IPS-NIHi7 (cell line): ENCODE data around the gene CYFIP1.
"Not testable (repeated sequence)": the region's sequence is repeated elsewhere in the genome, so short reads cannot be mapped to it uniquely, and the experiment has no call there.

ENCODE experiments used
- DNase-seq: peaks from one replicate; pipeline ENCODE4 v3.0.0; 2012; ENCODE audit warnings: mixed read lengths; ENCODE audit errors: extremely low spot score

CYFIP1 gene

GRCh38 chr15:22980189-22981050 is at the start of gene CYFIP1:
CYFIP1 (minus strand) TSS chr15:22980368; CDS start chr15:22947285, 33,083 bp downstream.
- peak; percentile 95 for DNase-seq

GRCh38 chr15:23026218-23026617 is 46.0 kb upstream of the CYFIP1 start:
- no peak for DNase-seq

GRCh38 chr15:23022156-23022555 is 42.0 kb upstream of the CYFIP1 start:
- DNase-seq = no peak

GRCh38 chr15:23014394-23015000 is 34.3 kb upstream of the CYFIP1 start:
- DNase-seq = no peak

GRCh38 chr15:23013681-23014080 is 33.5 kb upstream of the CYFIP1 start:
- no peak for DNase-seq

GRCh38 chr15:23012616-23013015 is 32.4 kb upstream of the CYFIP1 start:
- DNase-seq = not testable (repeated sequence)

- no peak for DNase-seq
These were observed 23.6 kb upstream of the CYFIP1 start for GRCh38 chr15:23003736-23004135.

- DNase-seq = no peak
These were observed 22.8 kb upstream of the CYFIP1 start for GRCh38 chr15:23002920-23003319.

GRCh38 chr15:22995795-22996194 is 15.6 kb upstream of the CYFIP1 start:
- no peak for DNase-seq

GRCh38 chr15:22992024-22992326 is 11.8 kb upstream of the CYFIP1 start:
- no peak for DNase-seq

- no peak for DNase-seq
These were observed 9.7 kb upstream of the CYFIP1 start for GRCh38 chr15:22989576-22990477.

- DNase-seq = no peak
These were observed 8.6 kb upstream of the CYFIP1 start for GRCh38 chr15:22988811-22989210.

GRCh38 chr15:22981931-22982330 is 1.8 kb upstream of the CYFIP1 start:
- not testable (repeated sequence) for DNase-seq

GRCh38 chr15:22981051-22981840 is 1.1 kb upstream of the CYFIP1 start:
- no peak for DNase-seq

- DNase-seq = peak; percentile 55
These were observed 655 bp downstream of the CYFIP1 start for GRCh38 chr15:22979238-22980188.

- no peak for DNase-seq
These were observed 1.4 kb downstream of the CYFIP1 start for GRCh38 chr15:22978691-22979237.

GRCh38 chr15:22974745-22975144 is 5.4 kb downstream of the CYFIP1 start:
- DNase-seq = no peak

- no peak for DNase-seq
These were observed 6.2 kb downstream of the CYFIP1 start for GRCh38 chr15:22973987-22974386.

- DNase-seq = no peak
These were observed 6.9 kb downstream of the CYFIP1 start for GRCh38 chr15:22973286-22973685.

GRCh38 chr15:22969489-22969888 is 10.7 kb downstream of the CYFIP1 start:
- no peak for DNase-seq
